Measurements from ENCODE around the gene BCL6.

- TF ChIP-seq EZH2 (IDR thresholded peaks at IDR 0.05), result no peak
- TF ChIP-seq POLR2AphosphoS5 (IDR thresholded peaks at IDR 0.05; ENCODE audit: borderline replicate concordance, low read depth, low read length), result no peak
- no peak for TF ChIP-seq FOXP2 (optimal IDR thresholded peaks at IDR 0.05; ENCODE audit: control extremely low read depth, extremely low read length, insufficient read depth)
Observed at GRCh38 chr3:187696021-187696420, 49.2 kb downstream of the BCL6 start.

Data from SK-N-MC (cell line).